K562 (cell line): ENCODE results near the gene PPIE. TPM values are rescaled to one million over a fixed set of nuclear protein-coding genes. Genes with fewer than 3 reads are reported as not detected.

Experiments
- CHD4 ChIP-seq: fragments of 200-600 bp; sonication (generic); IDR thresholded peaks from 3 replicates; pipeline ENCODE4 v1.6.1; 2012; ENCODE audit warnings: low read depth, mild to moderate bottlenecking, mixed read lengths, low read length, inconsistent platforms; ENCODE audit not compliant: insufficient read depth, insufficient replicate concordance, poor library complexity, severe bottlenecking
- IRF2 ChIP-seq: sonication (generic); formaldehyde crosslinking; IDR thresholded peaks from 2 replicates; pipeline ENCODE4 v1.8.1; 2022; ENCODE audit warnings: mild to moderate bottlenecking, missing genetic modification reagents
- KAT7 ChIP-seq: sonication (generic); formaldehyde crosslinking; IDR thresholded peaks from 2 replicates; pipeline ENCODE4 v1.8.0; 2022; ENCODE audit warnings: missing genetic modification reagents, mild to moderate bottlenecking, borderline replicate concordance
- NUFIP1 ChIP-seq: fragments of 450-650 bp; IDR thresholded peaks from 2 replicates; pipeline ENCODE4 v1.6.1; 2018; ENCODE audit not compliant: partially characterized antibody
- POLR2G ChIP-seq: fragments of 200-400 bp; formaldehyde crosslinking; IDR thresholded peaks from 2 replicates; pipeline ENCODE4 v1.6.1; 2017; ENCODE audit warnings: low read depth, mild to moderate bottlenecking, antibody characterized with exemption, low read length, moderate library complexity
- RBBP5 ChIP-seq: fragments of 200-600 bp; sonication (generic); IDR thresholded peaks from 2 replicates; pipeline ENCODE4 v1.6.1; 2012; ENCODE audit warnings: borderline replicate concordance, mild to moderate bottlenecking, low read length, control low read depth, inconsistent platforms; ENCODE audit not compliant: insufficient read depth, poor library complexity, severe bottlenecking
- RBM14 ChIP-seq: fragments of 200-400 bp; formaldehyde crosslinking; IDR thresholded peaks from 2 replicates; pipeline ENCODE4 v1.6.1; 2018; ENCODE audit warnings: low read depth, mild to moderate bottlenecking, low read length, moderate library complexity, borderline replicate concordance; ENCODE audit not compliant: insufficient read depth
- SIN3A ChIP-seq, 2 experiments: fragments of 150-350 bp in 1 of 2; IDR thresholded peaks; 2 replicates each; pipeline ENCODE4 v1.6.1; 2011 to 2016; ENCODE audit warnings: borderline replicate concordance in 2 of 2, low read depth in 2 of 2, low read length in 2 of 2, mild to moderate bottlenecking in 2 of 2, moderate library complexity in 2 of 2; ENCODE audit not compliant: control insufficient read depth in 1 of 2
- SMARCA4 ChIP-seq: fragments of 450-650 bp; IDR thresholded peaks from 2 replicates; pipeline ENCODE4 v1.6.1; 2016
- SPI1 ChIP-seq: IDR thresholded peaks from 2 replicates; pipeline ENCODE4 v1.6.1; 2011; ENCODE audit warnings: low read depth, low read length, control low read depth, borderline replicate concordance
- TAF9B ChIP-seq: fragments of 450-650 bp; IDR thresholded peaks from 2 replicates; pipeline ENCODE4 v1.6.1; 2018; ENCODE audit warnings: mild to moderate bottlenecking; ENCODE audit not compliant: partially characterized antibody
- TCF7L2 ChIP-seq: fragments of 150-350 bp; IDR thresholded peaks from 2 replicates; pipeline ENCODE4 v1.6.1; 2016; ENCODE audit warnings: low read depth, mild to moderate bottlenecking, low read length, moderate library complexity
- XRCC4 ChIP-seq: IDR thresholded peaks from one replicate; pipeline ENCODE4 v1.6.1; 2011; ENCODE audit not compliant: insufficient read depth, insufficient read length; ENCODE audit errors: extremely low read depth
- ZBTB17 ChIP-seq: fragments of 450-650 bp; formaldehyde crosslinking; IDR thresholded peaks from 2 replicates; pipeline ENCODE4 v1.4.0; 2020; ENCODE audit warnings: mild to moderate bottlenecking
- ZNF134 ChIP-seq: fragments of 250-450 bp; sonication (Bioruptor Pico); conservative IDR thresholded peaks from 2 replicates; pipeline ENCODE4 v1.4.0; 2020
- ZNF212 ChIP-seq: fragments of 450-650 bp; formaldehyde crosslinking; IDR thresholded peaks from 2 replicates; pipeline ENCODE4 v1.4.0; 2020; ENCODE audit warnings: mild to moderate bottlenecking
- ZNF263 ChIP-seq: sonication (generic); formaldehyde crosslinking; IDR thresholded peaks from 2 replicates; pipeline ENCODE4 v1.8.0; 2022; ENCODE audit warnings: mild to moderate bottlenecking, missing genetic modification reagents, borderline replicate concordance
- ZNF384 ChIP-seq: IDR thresholded peaks from 2 replicates; pipeline ENCODE4 v1.6.1; 2012; ENCODE audit warnings: low read depth, low read length, improper control_type of control experiment
- ZNF764 ChIP-seq: fragments of 250-450 bp; sonication (Bioruptor Pico); IDR thresholded peaks from 2 replicates; pipeline ENCODE4 v1.4.0; 2020; ENCODE audit warnings: low read depth, mild to moderate bottlenecking, moderate library complexity
- ZNF785 ChIP-seq: fragments of 250-450 bp; sonication (Bioruptor Pico); IDR thresholded peaks from 2 replicates; pipeline ENCODE4 v1.4.0; 2020; ENCODE audit warnings: mild to moderate bottlenecking
- polyA plus RNA-seq, 8 experiments: library from polyadenylated mRNA; depleted of rRNA in 4 of 8; stranded (reverse) in 5 of 8; unstranded in 3 of 8; fragments of >200 nt; fragmentation: Nextera tagmentation in 2 of 8; fragmentation: Illumina TruSeq in 1 of 8; extraction: Ambion mirVana in 2 of 8; extraction: Trizol in 1 of 8; gene quantifications; 2 replicates each; pipeline versions ENCODE4 v1.2.1 to v1.2.3, GENCODE V29; 2011 to 2014; ENCODE audit warnings: inconsistent platforms in 1 of 8, missing spikeins in 1 of 8
- total RNA-seq, 7 experiments: library from RNA; depleted of rRNA in 6 of 7; stranded (reverse); fragments of >200 nt in 6 of 7; fragmentation: Illumina TruSeq in 2 of 7; extraction: Trizol in 2 of 7; gene quantifications; 2 replicates each; pipeline versions ENCODE4 v1.2.1 to v1.2.3, GENCODE V29; 2011 to 2021; ENCODE audit warnings: low replicate concordance in 1 of 7
- TF ChIP-seq, protein P1 (sequence below): sonication (generic); IDR thresholded peaks from 2 replicates; pipeline ENCODE4 v1.6.1; 2016
- TF ChIP-seq, protein P2 (sequence below), 3 experiments: fragments of 200-800 bp in 1 of 3; fragments of 250-450 bp in 1 of 3; fragments of 450-650 bp in 1 of 3; sonication (Bioruptor Pico) in 1 of 3; sonication (Bioruptor generic) in 1 of 3; formaldehyde crosslinking in 1 of 3; IDR thresholded peaks; 2 replicates each; pipeline versions ENCODE4 v1.6.1 to v1.8.0; 2016 to 2022; ENCODE audit warnings: mild to moderate bottlenecking in 2 of 3, missing genetic modification characterization in 2 of 3, missing compliant biosample characterization in 1 of 3, moderate library complexity in 1 of 3

The PPIE gene
- total and polyA plus RNA-seq, 9 of the 15 experiments (the other 6 are each of a cell fraction or from before 2014, with no cell fraction given) = 75.4 to 444 (median 131) TPM

DNA sequence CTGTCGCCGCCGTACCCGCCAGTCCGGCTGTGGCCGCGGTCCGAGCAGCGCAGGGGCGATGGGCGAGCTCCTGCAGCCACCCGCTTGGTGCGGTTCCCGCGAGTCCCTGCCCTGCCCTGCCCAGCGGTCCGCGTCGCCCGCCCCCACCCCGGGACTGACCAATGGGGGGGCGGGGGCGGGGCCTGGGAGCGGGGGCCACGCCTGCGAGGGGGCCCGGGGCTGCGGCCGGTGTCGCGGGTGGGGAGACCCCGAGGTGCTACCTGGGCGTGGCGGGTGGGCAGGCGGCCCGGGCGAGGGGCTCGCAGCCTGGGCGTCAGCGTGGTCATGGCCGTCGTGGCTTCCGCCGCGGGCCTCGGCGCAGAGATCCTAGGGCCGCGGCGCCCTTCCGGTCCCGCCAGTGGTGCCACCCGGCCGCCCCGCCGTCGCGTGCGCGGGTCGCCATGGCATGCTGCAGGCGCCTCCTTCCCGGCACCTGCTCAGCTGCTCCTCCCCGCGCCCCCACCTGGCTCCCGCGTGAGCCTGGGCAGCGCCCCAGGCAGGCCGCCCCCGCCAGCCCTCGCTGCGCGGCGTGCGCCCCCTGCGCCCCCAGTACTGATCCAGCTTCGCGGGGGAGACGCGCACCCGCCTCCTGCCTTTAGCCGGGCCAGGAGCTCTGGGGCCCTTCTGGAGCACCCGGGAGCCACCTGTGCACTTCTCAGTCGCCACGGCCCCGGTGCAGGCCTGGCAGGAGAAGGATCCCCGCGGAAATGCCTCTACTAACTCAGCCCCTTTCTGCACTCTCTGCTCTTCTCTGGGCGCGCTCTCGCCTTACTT lies 50.3 kb downstream of the PPIE start, which contains the start of gene BMP8B (continued):
- TF ChIP-seq ZNF263 (CRISPR knock-in tag) = peak; percentile 22; the same call in 1 of the 2 replicates
- TF ChIP-seq TAF9B = no peak
- no peak for TF ChIP-seq ZNF785 (CRISPR knock-in tag)
- no peak for TF ChIP-seq ZNF384
- TF ChIP-seq SIN3A (IDR thresholded peaks at IDR 0.05; ENCODE audit: borderline replicate concordance in 2 of 2, control insufficient read depth in 1 of 2, low read depth in 2 of 2, low read length in 2 of 2) = peak in 1 of 2 experiments; percentile 19; a peak in 1 of 4 replicates
- no peak for TF ChIP-seq TCF7L2
- peak; percentile 48 for TF ChIP-seq CHD4
- 0 out of 2 replicates have a peak, but pooled peaks have one; percentile 41 for TF ChIP-seq RBM14
- TF ChIP-seq, protein P1, sequence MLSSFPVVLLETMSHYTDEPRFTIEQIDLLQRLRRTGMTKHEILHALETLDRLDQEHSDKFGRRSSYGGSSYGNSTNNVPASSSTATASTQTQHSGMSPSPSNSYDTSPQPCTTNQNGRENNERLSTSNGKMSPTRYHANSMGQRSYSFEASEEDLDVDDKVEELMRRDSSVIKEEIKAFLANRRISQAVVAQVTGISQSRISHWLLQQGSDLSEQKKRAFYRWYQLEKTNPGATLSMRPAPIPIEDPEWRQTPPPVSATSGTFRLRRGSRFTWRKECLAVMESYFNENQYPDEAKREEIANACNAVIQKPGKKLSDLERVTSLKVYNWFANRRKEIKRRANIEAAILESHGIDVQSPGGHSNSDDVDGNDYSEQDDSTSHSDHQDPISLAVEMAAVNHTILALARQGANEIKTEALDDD = no peak
- TF ChIP-seq ZNF764 (CRISPR knock-in tag) = no peak
- no peak for TF ChIP-seq SPI1
- TF ChIP-seq ZBTB17 (CRISPR knock-in tag) = no peak
- no peak for TF ChIP-seq XRCC4
- TF ChIP-seq, protein P2, sequence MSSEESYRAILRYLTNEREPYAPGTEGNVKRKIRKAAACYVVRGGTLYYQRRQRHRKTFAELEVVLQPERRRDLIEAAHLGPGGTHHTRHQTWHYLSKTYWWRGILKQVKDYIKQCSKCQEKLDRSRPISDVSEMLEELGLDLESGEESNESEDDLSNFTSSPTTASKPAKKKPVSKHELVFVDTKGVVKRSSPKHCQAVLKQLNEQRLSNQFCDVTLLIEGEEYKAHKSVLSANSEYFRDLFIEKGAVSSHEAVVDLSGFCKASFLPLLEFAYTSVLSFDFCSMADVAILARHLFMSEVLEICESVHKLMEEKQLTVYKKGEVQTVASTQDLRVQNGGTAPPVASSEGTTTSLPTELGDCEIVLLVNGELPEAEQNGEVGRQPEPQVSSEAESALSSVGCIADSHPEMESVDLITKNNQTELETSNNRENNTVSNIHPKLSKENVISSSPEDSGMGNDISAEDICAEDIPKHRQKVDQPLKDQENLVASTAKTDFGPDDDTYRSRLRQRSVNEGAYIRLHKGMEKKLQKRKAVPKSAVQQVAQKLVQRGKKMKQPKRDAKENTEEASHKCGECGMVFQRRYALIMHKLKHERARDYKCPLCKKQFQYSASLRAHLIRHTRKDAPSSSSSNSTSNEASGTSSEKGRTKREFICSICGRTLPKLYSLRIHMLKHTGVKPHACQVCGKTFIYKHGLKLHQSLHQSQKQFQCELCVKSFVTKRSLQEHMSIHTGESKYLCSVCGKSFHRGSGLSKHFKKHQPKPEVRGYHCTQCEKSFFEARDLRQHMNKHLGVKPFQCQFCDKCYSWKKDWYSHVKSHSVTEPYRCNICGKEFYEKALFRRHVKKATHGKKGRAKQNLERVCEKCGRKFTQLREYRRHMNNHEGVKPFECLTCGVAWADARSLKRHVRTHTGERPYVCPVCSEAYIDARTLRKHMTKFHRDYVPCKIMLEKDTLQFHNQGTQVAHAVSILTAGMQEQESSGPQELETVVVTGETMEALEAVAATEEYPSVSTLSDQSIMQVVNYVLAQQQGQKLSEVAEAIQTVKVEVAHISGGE (CRISPR knock-in tag; IDR thresholded peaks at IDR 0.05) = peak in 2 of 3 experiments; percentile 79 to 88; a peak in 5 of 6 replicates
- no peak for TF ChIP-seq ZNF134 (CRISPR knock-in tag)
- no peak for TF ChIP-seq KAT7 (CRISPR knock-in tag)
- TF ChIP-seq POLR2G = peak; percentile 85
- TF ChIP-seq RBBP5 = peak; percentile 90
- TF ChIP-seq NUFIP1 = no peak
- 0 out of 2 replicates have a peak, but pooled peaks have one; percentile 56 for TF ChIP-seq IRF2 (CRISPR knock-in tag)
- TF ChIP-seq ZNF212 = no peak
- no peak for TF ChIP-seq SMARCA4
